HEK293T (cell line): ENCODE data around the gene SP3.

Experiments
- CTCF ChIA-PET: fragments of 350-600 bp; formaldehyde crosslinking; extraction: SDS; loops from one replicate; lab custom pipeline; 2021; ENCODE audit warnings: antibody characterized with exemption, inconsistent platforms; lab: Yijun Ruan, JAX
- POLR2A ChIA-PET: fragments of 350-600 bp; formaldehyde crosslinking; extraction: SDS; loops from one replicate; lab custom pipeline; 2020; ENCODE audit warnings: antibody characterized with exemption, inconsistent platforms; lab: Yijun Ruan, JAX
- DNase-seq: peaks from one replicate; pipeline ENCODE4 v3.0.0; 2012; ENCODE audit warnings: mixed read lengths; ENCODE audit errors: extremely low spot score
- ARNT ChIP-seq: fragments of 450-650 bp; IDR thresholded peaks from 2 replicates; pipeline ENCODE4 v1.6.1; 2017; ENCODE audit warnings: mild to moderate bottlenecking
- BHLHE40 ChIP-seq: fragments of 450-650 bp; IDR thresholded peaks from 2 replicates; pipeline ENCODE4 v1.6.1; 2016; ENCODE audit warnings: mild to moderate bottlenecking, moderate library complexity, borderline replicate concordance
- CTBP1 ChIP-seq: fragments of 450-650 bp; IDR thresholded peaks from 2 replicates; pipeline ENCODE4 v1.6.1; 2016; ENCODE audit warnings: borderline replicate concordance
- ELF4 ChIP-seq: fragments of 450-650 bp; IDR thresholded peaks from 2 replicates; pipeline ENCODE4 v1.6.1; 2017; ENCODE audit warnings: antibody characterized with exemption
- FOXA1 ChIP-seq: fragments of 450-650 bp; IDR thresholded peaks from 2 replicates; pipeline ENCODE4 v1.6.1; 2016; ENCODE audit warnings: mild to moderate bottlenecking
- FOXK2 ChIP-seq: fragments of 450-650 bp; IDR thresholded peaks from 2 replicates; pipeline ENCODE4 v1.6.1; 2016; ENCODE audit warnings: mild to moderate bottlenecking
- FOXM1 ChIP-seq: fragments of 450-650 bp; IDR thresholded peaks from 2 replicates; pipeline ENCODE4 v1.6.1; 2017; ENCODE audit warnings: mild to moderate bottlenecking, borderline replicate concordance
- HDGF ChIP-seq: fragments of 450-650 bp; IDR thresholded peaks from 2 replicates; pipeline ENCODE4 v1.6.1; 2017; ENCODE audit warnings: antibody characterized with exemption, borderline replicate concordance
- L3MBTL2 ChIP-seq: fragments of 450-650 bp; conservative IDR thresholded peaks from 2 replicates; pipeline ENCODE4 v1.6.1; 2016; ENCODE audit warnings: mild to moderate bottlenecking
- LEF1 ChIP-seq: fragments of 450-650 bp; IDR thresholded peaks from 2 replicates; pipeline ENCODE4 v1.6.1; 2017; ENCODE audit warnings: mild to moderate bottlenecking, borderline replicate concordance
- NFRKB ChIP-seq: fragments of 450-650 bp; IDR thresholded peaks from 2 replicates; pipeline ENCODE4 v1.6.1; 2016; ENCODE audit warnings: mild to moderate bottlenecking, moderate library complexity
- SP1 ChIP-seq: fragments of 450-650 bp; IDR thresholded peaks from 2 replicates; pipeline ENCODE4 v1.6.1; 2017
- SUZ12 ChIP-seq: fragments of 450-650 bp; IDR thresholded peaks from 2 replicates; pipeline ENCODE4 v1.6.1; 2016; ENCODE audit warnings: mild to moderate bottlenecking
- TARDBP ChIP-seq: fragments of 450-650 bp; IDR thresholded peaks from 2 replicates; pipeline ENCODE4 v1.6.1; 2016
- ZNF384 ChIP-seq: fragments of 450-650 bp; IDR thresholded peaks from 2 replicates; pipeline ENCODE4 v1.6.1; 2016
- TF ChIP-seq, protein P1 (sequence below): fragments of 450-650 bp; IDR thresholded peaks from 2 replicates; pipeline ENCODE4 v1.6.1; 2016

SP3 gene

DNA sequence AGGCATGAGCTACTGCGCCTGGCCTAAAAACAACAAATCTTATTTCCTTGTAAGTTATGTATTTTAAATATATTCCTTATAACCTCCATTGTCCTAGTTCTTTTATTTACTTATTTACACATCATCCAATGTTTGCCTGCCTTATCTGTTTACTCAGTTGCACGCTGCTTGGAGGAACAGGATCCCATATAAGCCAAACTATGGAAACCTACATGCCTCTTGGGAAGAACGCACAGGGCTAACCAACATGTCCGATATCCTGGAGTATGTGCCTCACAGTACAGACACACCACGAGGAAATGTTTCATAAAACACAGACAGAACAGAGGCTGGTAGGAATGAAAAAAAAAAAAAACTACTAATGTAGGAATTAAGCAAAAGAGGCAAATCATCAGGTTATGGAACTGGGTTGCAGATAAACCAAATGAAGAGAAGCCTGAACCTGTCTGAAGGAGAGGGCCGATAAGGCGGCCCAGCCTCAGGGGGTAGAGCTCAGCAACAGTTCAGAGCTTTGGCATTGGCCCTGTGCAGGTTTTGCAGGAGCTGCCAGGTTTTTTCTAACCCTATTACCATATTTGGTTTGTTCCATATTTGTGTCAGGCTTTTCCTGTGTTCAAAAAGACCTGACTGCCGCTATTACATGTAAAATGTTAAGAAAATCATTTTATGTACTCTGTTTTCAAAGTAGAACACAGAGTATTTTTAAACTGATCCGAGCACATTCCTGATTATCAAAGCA lies 19.9 kb upstream of the SP3 start:
- TF ChIP-seq ZNF384 = no peak
- no peak for TF ChIP-seq FOXK2
- no peak for TF ChIP-seq FOXA1
- no peak for TF ChIP-seq ELF4
- no peak for TF ChIP-seq BHLHE40
- TF ChIP-seq CTBP1 = no peak
- no peak for TF ChIP-seq HDGF
- TF ChIP-seq SUZ12 = no peak
- TF ChIP-seq, protein P1, sequence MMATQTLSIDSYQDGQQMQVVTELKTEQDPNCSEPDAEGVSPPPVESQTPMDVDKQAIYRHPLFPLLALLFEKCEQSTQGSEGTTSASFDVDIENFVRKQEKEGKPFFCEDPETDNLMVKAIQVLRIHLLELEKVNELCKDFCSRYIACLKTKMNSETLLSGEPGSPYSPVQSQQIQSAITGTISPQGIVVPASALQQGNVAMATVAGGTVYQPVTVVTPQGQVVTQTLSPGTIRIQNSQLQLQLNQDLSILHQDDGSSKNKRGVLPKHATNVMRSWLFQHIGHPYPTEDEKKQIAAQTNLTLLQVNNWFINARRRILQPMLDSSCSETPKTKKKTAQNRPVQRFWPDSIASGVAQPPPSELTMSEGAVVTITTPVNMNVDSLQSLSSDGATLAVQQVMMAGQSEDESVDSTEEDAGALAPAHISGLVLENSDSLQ = no peak
- TF ChIP-seq L3MBTL2 = no peak
- TF ChIP-seq SP1 = no peak
- TF ChIP-seq LEF1 = no peak
- TF ChIP-seq NFRKB = no peak
- TF ChIP-seq FOXM1 = no peak
- no peak for TF ChIP-seq TARDBP
- TF ChIP-seq ARNT = no peak

DNA sequence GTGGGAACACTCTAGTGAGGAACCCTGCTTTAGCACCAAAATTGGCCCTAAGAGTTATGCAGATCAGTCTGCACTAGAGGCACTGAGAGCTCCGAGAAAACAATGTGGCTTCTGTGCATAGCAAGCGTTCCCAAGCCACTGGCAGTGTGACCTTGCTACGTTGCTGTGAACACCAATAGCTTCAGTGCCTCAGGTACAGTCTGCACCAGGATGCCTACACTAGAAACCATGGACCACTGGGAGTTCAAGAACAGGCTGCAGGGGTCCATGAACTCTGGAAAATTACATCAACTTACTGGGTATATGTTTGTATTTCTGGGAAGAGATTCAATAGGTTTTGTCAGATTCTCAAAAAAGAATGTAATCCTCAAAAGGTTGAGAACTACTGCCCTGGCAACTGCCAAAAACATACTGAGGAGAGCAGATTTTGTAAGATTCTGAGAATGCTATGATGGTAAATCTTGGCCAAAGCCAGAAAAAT lies 18.3 kb upstream of the SP3 start:
- CTCF ChIA-PET = no interaction called here
- POLR2A ChIA-PET = no interaction called here
- no peak for DNase-seq
- no peak for TF ChIP-seq BHLHE40

More for the DNA sequence above, 19.9 kb upstream of the SP3 start:
- CTCF ChIA-PET = no interaction called here
- DNase-seq = no peak
- POLR2A ChIA-PET = no interaction called here

DNA sequence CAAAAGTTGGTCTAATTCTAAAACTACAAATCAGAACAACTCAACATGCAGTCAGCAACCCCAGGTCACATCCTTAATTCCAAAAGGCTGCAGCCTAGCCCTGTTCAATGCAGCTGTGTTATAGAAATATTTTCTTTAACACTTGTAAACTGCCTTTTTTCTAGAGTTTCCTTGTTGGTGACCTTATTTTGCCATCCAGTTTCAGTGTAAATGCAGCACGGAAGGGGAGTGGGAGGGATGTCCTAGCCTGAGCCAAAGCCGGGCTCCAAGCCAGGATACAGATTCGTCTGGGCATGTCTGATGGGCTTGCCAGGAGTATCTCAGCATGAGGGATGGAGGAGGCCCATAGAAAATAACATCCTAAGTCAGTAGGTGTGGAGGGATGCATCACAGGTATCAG lies 17.7 kb upstream of the SP3 start:
- no peak for DNase-seq
- no peak for TF ChIP-seq L3MBTL2
- TF ChIP-seq FOXA1 = no peak
- TF ChIP-seq SUZ12 = no peak
- no peak for TF ChIP-seq FOXM1
- no peak for TF ChIP-seq TARDBP
- TF ChIP-seq CTBP1 = no peak
- TF ChIP-seq NFRKB = no peak
- no peak for TF ChIP-seq HDGF
- no peak for TF ChIP-seq ARNT
- no peak for TF ChIP-seq FOXK2
- TF ChIP-seq ELF4 = no peak
- TF ChIP-seq LEF1 = no peak
- TF ChIP-seq, protein P1 = no peak
- no peak for TF ChIP-seq SP1
- no peak for TF ChIP-seq ZNF384
- no peak for TF ChIP-seq BHLHE40
- ChIA-PET POLR2A (no interaction called here), CTCF (no interaction called here)

DNA sequence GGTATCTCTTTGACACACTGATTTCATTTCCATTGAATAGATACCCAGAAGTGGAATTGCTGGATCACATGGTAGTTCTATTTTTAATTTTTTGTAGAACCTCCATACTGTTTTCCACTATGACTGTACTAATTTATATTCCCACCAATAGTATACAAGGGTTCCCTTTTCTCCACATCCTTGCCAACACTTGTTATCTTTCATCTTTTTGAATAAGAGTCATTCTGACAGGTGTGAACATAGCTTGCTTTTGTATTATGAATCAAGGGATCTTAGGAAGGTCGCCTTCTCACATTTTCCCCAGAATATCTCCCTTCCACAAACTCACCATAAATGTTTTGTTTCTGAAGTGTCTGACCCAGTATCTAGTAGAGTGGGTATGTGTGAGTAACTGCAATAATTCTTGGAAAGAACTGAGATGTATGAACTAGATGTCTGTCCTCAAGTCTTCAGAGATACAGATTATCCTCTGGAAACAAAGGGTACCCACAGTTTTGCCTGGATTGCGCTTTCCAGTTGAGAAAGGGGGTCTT lies 17.1 kb upstream of the SP3 start:
- POLR2A ChIA-PET = no interaction called here
- DNase-seq = no peak
- TF ChIP-seq SUZ12 = no peak
- TF ChIP-seq LEF1 = no peak
- no peak for TF ChIP-seq L3MBTL2
- TF ChIP-seq ELF4 = no peak
- TF ChIP-seq CTBP1 = no peak
- no peak for TF ChIP-seq SP1
- TF ChIP-seq HDGF = no peak
- TF ChIP-seq ZNF384 = no peak
- no peak for TF ChIP-seq ARNT
- TF ChIP-seq NFRKB = no peak
- no peak for TF ChIP-seq FOXA1
- TF ChIP-seq BHLHE40 = no peak
- no peak for TF ChIP-seq TARDBP
- TF ChIP-seq, protein P1 = no peak
- TF ChIP-seq FOXM1 = no peak
- no peak for TF ChIP-seq FOXK2
- CTCF ChIA-PET = interaction anchor here (0.5 kb wide), 1 partner anchor 672 kb away, joined by 4 read pairs; no protein-coding TSS in a partner anchor

DNA sequence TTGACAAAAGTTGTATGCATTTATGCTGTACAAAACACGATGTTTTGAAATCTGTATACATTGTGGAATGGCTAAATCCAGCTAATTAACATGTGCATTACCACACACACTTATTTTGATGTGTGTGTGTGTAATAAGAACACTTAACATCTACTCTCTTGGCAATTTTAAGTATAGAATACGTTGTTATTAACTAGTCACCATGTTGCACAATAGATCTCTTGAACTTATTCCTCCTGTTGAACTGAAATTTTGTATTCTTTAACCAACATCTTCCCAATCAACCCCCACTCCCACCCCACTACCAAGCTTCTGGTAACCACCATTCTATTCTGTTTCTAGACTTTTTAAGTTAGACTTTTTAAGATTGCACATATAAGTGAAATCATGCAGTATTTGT lies 16.3 kb upstream of the SP3 start:
- ChIA-PET CTCF (interaction anchor here (0.5 kb wide), 1 partner anchor 673 kb away, joined by 4 read pairs; no protein-coding TSS in a partner anchor), POLR2A (no interaction called here)
- no peak for TF ChIP-seq SP1
- no peak for TF ChIP-seq TARDBP
- no peak for TF ChIP-seq FOXK2
- no peak for TF ChIP-seq ARNT
- TF ChIP-seq HDGF = no peak
- TF ChIP-seq ELF4 = no peak
- no peak for TF ChIP-seq SUZ12
- TF ChIP-seq, protein P1 = no peak
- TF ChIP-seq CTBP1 = no peak
- TF ChIP-seq FOXA1 = no peak
- DNase-seq = no peak
